B cell (primary cell): ENCODE data around the gene TBL1XR1. TPM values are rescaled to one million over a fixed set of nuclear protein-coding genes. Genes with fewer than 3 reads are reported as not detected.
A peak's percentile ranks its signal among the peaks of the same experiment; 100 is the strongest.

Experiments
- ATAC-seq: fragments of 200-7000 bp; cut with Tn5 transposase; one replicate; pipeline ENCODE4 v1.10.0; 2021; ENCODE audit warnings: low read depth, mild to moderate bottlenecking, moderate number of reproducible peaks, moderate library complexity
- CTCF ChIA-PET: fragments of 350-600 bp; sonication (Branson Sonifier 250); formaldehyde crosslinking; loops from one replicate; lab custom pipeline; 2021; ENCODE audit warnings: antibody characterized with exemption, inconsistent platforms; lab: Charles Lee
- POLR2A ChIA-PET: fragments of 350-600 bp; sonication (Branson Sonifier 250); formaldehyde crosslinking; loops from one replicate; lab custom pipeline; 2021; ENCODE audit warnings: antibody characterized with exemption; lab: Charles Lee
- DNase-seq: peaks from one replicate; pipeline ENCODE4 v3.0.0; 2013
- H2AFZ ChIP-seq: 2 replicates; pipeline ENCODE4 v1.6.1; 2012; ENCODE audit warnings: mild to moderate bottlenecking, low read depth, low read length; ENCODE audit not compliant: insufficient read depth, poor library complexity, severe bottlenecking
- H3K27ac ChIP-seq, 2 donors: 1 replicate in 1 of 2; 2 replicates in 1 of 2; pipeline ENCODE4 v1.5.1; 2012 to 2013; ENCODE audit warnings: low read length in 2 of 2, mild to moderate bottlenecking in 2 of 2, moderate library complexity in 1 of 2
- H3K27me3 ChIP-seq, 4 experiments: fragments of 200-600 bp in 1 of 4; sonication (generic) in 1 of 4; replicated peaks in 1 of 4; 1 replicate in 2 of 4; 2 replicates in 2 of 4; pipeline versions ENCODE4 v1.6.1 to v1.7.0; 2013 to 2016; ENCODE audit warnings: low read length in 3 of 4, mild to moderate bottlenecking in 2 of 4, mixed read lengths in 1 of 4, moderate library complexity in 1 of 4; ENCODE audit not compliant: insufficient read depth in 4 of 4, control insufficient read depth in 3 of 4; ENCODE audit errors: control extremely low read depth in 1 of 4
- H3K36me3 ChIP-seq, 2 experiments: replicated peaks in 1 of 2; 1 replicate in 1 of 2; 2 replicates in 1 of 2; pipeline versions ENCODE4 v1.6.1 to v1.7.1; 2013; ENCODE audit warnings: low read length in 1 of 2; ENCODE audit not compliant: insufficient read depth in 2 of 2, control insufficient read depth in 1 of 2; ENCODE audit errors: control extremely low read depth in 1 of 2, extremely low read depth in 1 of 2
- H3K4me1 ChIP-seq, 2 donors: fragments of 200-600 bp in 1 of 2; sonication (generic) in 1 of 2; 1 replicate in 1 of 2; 2 replicates in 1 of 2; pipeline versions ENCODE4 v1.5.1 to v1.6.1; 2013 to 2017; ENCODE audit warnings: low read length in 2 of 2; ENCODE audit not compliant: control insufficient read depth in 2 of 2, insufficient read depth in 2 of 2
- H3K4me2 ChIP-seq: replicated peaks from 2 replicates; pipeline ENCODE3; 2012; ENCODE audit warnings: mild to moderate bottlenecking, low read depth, low read length; ENCODE audit not compliant: poor library complexity, severe bottlenecking
- H3K4me3 ChIP-seq, 5 experiments: fragments of 200-600 bp in 1 of 5; sonication (generic) in 1 of 5; 1 replicate in 3 of 5; 2 replicates in 2 of 5; pipeline versions ENCODE4 v1.5.1 to v1.7.0; 2011 to 2016; ENCODE audit warnings: low read length in 4 of 5, mild to moderate bottlenecking in 4 of 5, low read depth in 2 of 5, control low read depth in 1 of 5, moderate library complexity in 1 of 5; ENCODE audit not compliant: insufficient read depth in 1 of 5; ENCODE audit errors: control extremely low read depth in 1 of 5, extremely low read depth in 1 of 5
- H3K79me2 ChIP-seq: fragments of 200-600 bp; sonication (generic); one replicate; pipeline ENCODE4 v1.6.0; 2016; ENCODE audit warnings: low read length; ENCODE audit not compliant: control insufficient read depth, insufficient read depth
- H3K9ac ChIP-seq: fragments of 200-600 bp; sonication (generic); 2 replicates; pipeline ENCODE4 v1.6.1; 2017; ENCODE audit warnings: mild to moderate bottlenecking, low read length, moderate library complexity
- H3K9me3 ChIP-seq, 3 donors: one replicate each; pipeline versions ENCODE4 v1.6.1 to v1.7.1; 2013; ENCODE audit warnings: low read length in 2 of 3; ENCODE audit not compliant: control insufficient read depth in 2 of 3, insufficient read depth in 1 of 3; ENCODE audit errors: control extremely low read depth in 1 of 3
- H4K20me1 ChIP-seq: 2 replicates; pipeline ENCODE4 v1.6.0; 2012; ENCODE audit warnings: mild to moderate bottlenecking, low read length; ENCODE audit not compliant: insufficient read depth, control insufficient read depth, poor library complexity, severe bottlenecking
- H3K27ac Mint-ChIP-seq: one replicate; pipeline ENCODE4 v1.8.0; 2021; ENCODE audit warnings: mixed read lengths
- H3K27me3 Mint-ChIP-seq: one replicate; pipeline ENCODE4 v1.8.0; 2021; ENCODE audit warnings: mixed read lengths
- H3K4me1 Mint-ChIP-seq: one replicate; pipeline ENCODE4 v1.8.0; 2021; ENCODE audit warnings: mixed read lengths
- H3K4me3 Mint-ChIP-seq: one replicate; pipeline ENCODE4 v1.8.0; 2021; ENCODE audit warnings: mixed read lengths
- H3K9me3 Mint-ChIP-seq: one replicate; pipeline ENCODE4 v1.8.0; 2022; ENCODE audit warnings: mixed read lengths; ENCODE audit not compliant: insufficient read depth
- CTCF ChIP-seq: fragments of 200-600 bp; IDR thresholded peaks from one replicate; pipeline ENCODE4 v1.8.0; 2022; ENCODE audit warnings: antibody characterized with exemption, mild to moderate bottlenecking
- EZH2 ChIP-seq: IDR thresholded peaks from 2 replicates; pipeline ENCODE4 v1.6.1; 2012; ENCODE audit warnings: borderline replicate concordance, low read depth, mild to moderate bottlenecking, moderate library complexity, low read length; ENCODE audit not compliant: insufficient read depth, poor library complexity, severe bottlenecking
- WGBS: methylation state at CpG from one replicate; pipeline ENCODE4 v1.1.5; 2013; ENCODE audit warnings: missing lambda C conversion rate; ENCODE audit not compliant: insufficient coverage; 5-methylcytosine and 5-hydroxymethylcytosine counted together
- intact Hi-C: fragments of 100-400 bp; cut with micrococcal nuclease; formaldehyde crosslinking; loops from one replicate; pipeline ENCODE4 v1.10.0; 2022
- polyA plus RNA-seq: library from polyadenylated mRNA; depleted of rRNA; stranded (reverse); fragments of >200 nt; gene quantifications from 2 replicates; pipeline ENCODE4 v1.2.3, GENCODE V29; 2012
- total RNA-seq, 2 donors: library from RNA; stranded (reverse); fragments of 120-200 nt in 1 of 2; gene quantifications; 1 replicate in 1 of 2; 2 replicates in 1 of 2; pipeline versions ENCODE4 v1.2.3 to v1.2.4, GENCODE V29; 2013 to 2022

The TBL1XR1 gene
- total and polyA plus RNA-seq, 2 donors (not counting 1 experiment from before 2014, with no cell fraction given) = 17.6 to 128 TPM

DNA sequence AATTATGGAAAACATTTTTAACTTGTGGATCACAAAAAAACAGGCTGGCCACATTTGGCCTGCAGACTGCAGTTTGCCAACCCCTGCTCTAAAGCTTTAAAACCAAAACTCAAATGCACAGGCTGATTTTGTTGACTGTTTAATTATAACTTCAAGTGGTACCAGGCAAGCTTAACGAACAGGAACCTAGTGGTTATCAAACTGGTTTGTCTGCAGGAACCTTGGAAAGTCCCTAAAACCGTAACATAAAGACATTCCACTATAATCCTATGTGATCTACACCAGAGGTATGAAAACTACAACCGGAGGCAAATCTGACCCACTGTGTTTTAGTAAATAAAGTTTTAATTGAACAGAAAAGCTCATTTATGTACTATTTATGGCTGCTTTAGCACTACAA, 52.4 kb downstream of the TBL1XR1 start:
- POLR2A ChIA-PET = interaction anchor here (0.6 to 1.4 kb wide), 5 partner anchors 13 to 215 kb away, joined by 3 to 7 read pairs (median 5); partner anchors contain the start of gene TBL1XR1
- Mint-ChIP-seq H3K27me3 (no peaks in the 10 kb centered on the region), H3K4me3 (peak overlapping the region; percentile 68), H3K27ac (peak overlapping the region; percentile 86), H3K4me1 (peaks cover 82% of the 10 kb centered on the region), H3K9me3 (no peaks in the 10 kb centered on the region)
- intact Hi-C loops = loop anchor here (5.0 kb wide), 1 partner anchor 38 kb away; no protein-coding TSS in a partner anchor
- Histone ChIP-seq H3K4me3 (peak overlapping the region in 3 of 5 experiments; percentile 16 to 29 (median 18)), H3K27ac (peak overlapping the region; percentile 75 to 85), H3K79me2 (peaks cover 93% of the 10 kb centered on the region), H3K9me3 (peaks cover 0 to 9% (median 0%) of the 10 kb centered on the region in 3 donors), H3K4me2 (peak overlapping the region; percentile 48), H4K20me1 (no peaks in the 10 kb centered on the region), H3K9ac (peak overlapping the region; percentile 23), H2AFZ (no peak overlapping the region), H3K4me1 (peaks cover 70% of the 10 kb centered on the region in 2 donors), H3K27me3 (no peaks in the 10 kb centered on the region), H3K36me3 (no peaks in the 10 kb centered on the region)
- WGBS = no CpG with 5 or more reads among the region's 3 CpGs
- DNase-seq (peak; percentile 71), ATAC-seq (peak; percentile 70)
- TF ChIP-seq EZH2 (no peak), CTCF (no peak)
- CTCF ChIA-PET = interaction anchor here (1.0 to 1.8 kb wide), 4 partner anchors 50 to 93 kb away, joined by 3 to 7 read pairs (median 4); partner anchors contain the start of gene TBL1XR1

DNA sequence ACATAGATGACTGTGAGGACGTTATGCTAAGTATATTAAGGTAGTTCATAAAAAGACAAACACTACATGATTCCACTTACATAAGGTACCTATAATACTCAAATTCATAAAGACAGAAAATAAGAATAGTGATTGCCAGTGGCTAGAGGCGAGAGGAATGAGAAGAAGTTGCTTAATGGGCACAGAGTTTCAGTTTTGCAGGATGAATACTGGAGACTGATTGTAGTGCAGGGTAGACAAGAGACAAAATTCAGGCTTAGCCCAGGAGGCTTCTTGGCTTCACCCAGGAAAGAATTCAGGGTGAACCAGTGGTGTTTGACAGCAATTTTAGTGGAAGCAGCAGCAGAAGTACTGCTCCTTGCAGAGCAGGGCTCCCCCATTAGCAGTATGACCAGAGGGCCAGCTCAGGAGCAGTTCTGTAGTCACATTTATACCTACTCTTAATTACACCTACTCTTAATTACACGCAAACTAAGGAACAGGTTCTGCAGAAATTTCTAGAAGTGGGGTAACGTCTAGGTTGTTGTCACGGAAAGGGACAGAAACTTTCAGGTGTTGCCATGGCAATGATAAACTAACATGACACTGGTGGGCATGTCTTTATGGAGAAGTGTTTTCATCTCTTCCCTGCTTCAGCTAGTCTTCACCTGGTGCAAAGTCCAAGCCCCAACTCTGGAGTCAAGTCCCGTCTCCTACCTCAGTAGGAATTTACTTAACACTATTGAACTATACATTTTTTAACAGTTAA, 55.2 kb downstream of the TBL1XR1 start:
- WGBS = 70% methylated on average over 2 of the region's 6 CpGs
- Histone ChIP-seq H3K9ac (no peak overlapping the region), H3K36me3 (peaks cover 0 to 4% of the 10 kb centered on the region in 2 experiments), H3K79me2 (peaks cover 95% of the 10 kb centered on the region), H3K4me2 (peak overlapping the region; percentile 25), H4K20me1 (peaks cover 17% of the 10 kb centered on the region), H2AFZ (no peak overlapping the region), H3K9me3 (peaks cover 0 to 9% (median 0%) of the 10 kb centered on the region in 3 donors), H3K4me3 (no peak overlapping the region), H3K27ac (peak overlapping the region in 1 of 2 donors; percentile 17), H3K27me3 (no peaks in the 10 kb centered on the region), H3K4me1 (peaks cover 63 to 78% of the 10 kb centered on the region in 2 donors)
- CTCF ChIA-PET = interaction anchor here (1.2 kb wide), 1 partner anchor 25 kb away, joined by 3 read pairs; no protein-coding TSS in a partner anchor
- Mint-ChIP-seq H3K27ac (peak overlapping the region; percentile 42), H3K4me3 (peak overlapping the region; percentile 12), H3K27me3 (no peaks in the 10 kb centered on the region), H3K9me3 (no peaks in the 10 kb centered on the region), H3K4me1 (peaks cover 82% of the 10 kb centered on the region)
- POLR2A ChIA-PET = no interaction called here
- TF ChIP-seq CTCF (no peak), EZH2 (no peak)
- intact Hi-C loops = no loop called here
- no peak for ATAC-seq
- DNase-seq = peak; percentile 35
